A172 (cell line): ENCODE results near the gene CES1. TPM values are rescaled to one million over a fixed set of nuclear protein-coding genes. Genes with fewer than 3 reads are reported as not detected.
"Not testable (repeated sequence)": the region's sequence is repeated elsewhere in the genome, so short reads cannot be mapped to it uniquely, and the experiment has no call there.

ENCODE experiments used
- DNase-seq: peaks from one replicate; pipeline ENCODE4 v3.0.0-alpha.2; 2015; ENCODE audit warnings: low spot score
- total RNA-seq: library from RNA; depleted of rRNA; stranded (reverse); fragments of >200 nt; shearing (Covaris generic); gene quantifications from 2 replicates; pipeline ENCODE4 v1.2.3, GENCODE V29; 2014; rRNA removed

Gene CES1
- total RNA-seq, result not detected in 2 replicates

DNA sequence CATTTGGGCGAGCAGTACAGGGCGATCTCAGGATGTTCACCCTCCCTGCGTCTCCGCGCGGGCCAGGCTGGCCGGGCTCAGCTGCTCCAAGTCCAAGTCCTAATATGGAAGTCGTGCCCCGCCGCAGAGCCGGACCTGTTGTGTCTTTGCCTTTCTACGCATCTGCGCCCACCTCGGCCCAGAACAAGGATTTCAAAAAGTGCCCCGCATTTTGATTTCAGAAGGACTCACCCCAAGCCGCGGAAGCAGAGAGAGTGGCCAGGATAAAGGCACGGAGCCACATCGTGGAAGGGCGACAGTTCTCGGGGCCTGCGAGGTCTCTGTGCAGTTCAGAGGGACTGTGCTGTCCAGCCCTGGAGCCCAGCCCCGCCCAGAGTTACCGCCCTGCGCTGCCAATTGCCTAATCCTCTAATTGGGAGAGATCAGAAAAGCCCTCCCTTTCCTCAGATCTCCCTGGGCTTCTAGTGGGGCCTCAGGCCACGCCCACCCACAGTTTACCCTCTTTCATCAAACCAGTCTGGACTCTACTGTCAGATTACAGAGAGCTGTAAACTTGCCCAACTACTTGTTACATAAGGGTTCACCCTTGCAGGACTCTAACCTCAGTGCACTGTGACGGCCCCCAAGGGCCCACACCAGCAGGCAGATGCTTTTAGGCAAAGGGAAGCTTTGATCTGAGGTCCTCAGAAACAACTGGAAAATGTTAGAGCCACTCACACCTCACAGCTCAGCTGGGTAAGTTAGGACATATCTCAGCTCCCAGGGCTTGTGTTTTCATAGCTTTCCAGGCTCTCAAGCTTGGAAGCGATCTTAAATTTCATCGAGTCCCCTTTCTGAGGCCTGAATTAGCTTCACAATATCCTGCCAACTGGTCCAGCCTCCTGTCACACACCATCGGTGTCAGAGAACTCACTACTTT is at the start of gene CES1:
TSS of gene CES1 (minus strand) at position 324 of the 919 bp plus-strand sequence. CDS start at position 283, 41 bp downstream.
- DNase-seq, result no peak

DNA sequence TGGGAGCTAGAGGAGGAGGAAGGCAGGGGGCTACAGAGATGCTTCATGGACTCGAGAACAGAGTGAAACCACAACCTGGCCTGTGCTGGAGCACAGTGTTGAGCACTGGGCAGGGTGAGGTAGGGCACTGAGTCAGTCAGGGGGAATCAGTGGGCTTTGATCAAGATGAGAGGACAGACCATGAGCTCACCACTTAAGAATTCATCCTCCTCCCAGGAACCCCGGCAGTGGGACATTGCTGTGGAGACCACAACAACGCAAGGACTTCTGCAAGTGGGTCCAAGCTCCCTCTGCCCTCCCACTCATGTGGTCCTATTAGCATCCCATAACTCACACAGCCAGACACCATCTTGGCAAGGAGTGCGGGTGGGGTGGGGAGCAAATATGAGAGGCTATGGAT is 44.0 kb upstream of the CES1 start:
- DNase-seq, result peak; percentile 32

DNA sequence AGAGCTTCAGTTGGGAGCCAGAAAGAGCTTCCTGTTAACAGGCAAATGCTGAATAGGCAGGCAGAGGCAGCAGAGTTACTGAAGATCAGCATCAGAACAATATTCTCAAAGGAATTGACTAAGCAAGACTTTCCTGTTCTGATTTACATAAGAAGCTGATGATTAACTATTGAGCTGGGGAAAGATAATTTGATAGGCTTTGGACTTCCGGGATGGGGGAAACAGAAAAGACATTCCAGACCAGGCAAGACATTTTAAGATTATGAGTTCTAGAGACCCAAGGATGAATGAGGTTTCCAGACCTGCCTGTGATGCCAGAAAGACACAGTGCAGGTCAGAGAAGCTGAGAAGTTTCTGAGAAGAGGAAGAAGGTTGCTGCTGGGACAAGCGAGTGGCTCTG is 42.4 kb upstream of the CES1 start, which contains the start of gene CES5A:
TSS of gene CES5A (minus strand) at position 101 of the 400 bp plus-strand sequence. CDS start 152 bp downstream, outside the sequence.
- no peak for DNase-seq

DNA sequence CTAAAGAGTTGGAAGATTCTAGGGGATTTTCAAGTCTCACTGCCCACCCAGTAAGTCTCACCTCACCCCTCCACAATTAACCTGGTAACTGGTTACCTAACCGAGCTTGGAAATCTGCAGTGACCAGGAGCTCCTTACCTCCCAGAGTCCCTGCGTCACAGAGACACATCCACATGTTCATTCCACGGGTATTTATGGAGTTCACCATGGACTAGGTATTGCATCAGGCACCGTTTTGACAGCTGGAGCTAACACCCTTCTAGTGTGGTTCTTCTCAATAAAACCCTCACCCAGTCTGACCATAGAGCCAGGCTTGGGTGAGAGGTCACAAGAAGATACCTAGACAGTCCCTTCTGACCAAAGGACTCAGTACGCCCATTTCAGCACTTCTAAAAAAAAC is 40.2 kb upstream of the CES1 start:
- DNase-seq, result no peak

DNA sequence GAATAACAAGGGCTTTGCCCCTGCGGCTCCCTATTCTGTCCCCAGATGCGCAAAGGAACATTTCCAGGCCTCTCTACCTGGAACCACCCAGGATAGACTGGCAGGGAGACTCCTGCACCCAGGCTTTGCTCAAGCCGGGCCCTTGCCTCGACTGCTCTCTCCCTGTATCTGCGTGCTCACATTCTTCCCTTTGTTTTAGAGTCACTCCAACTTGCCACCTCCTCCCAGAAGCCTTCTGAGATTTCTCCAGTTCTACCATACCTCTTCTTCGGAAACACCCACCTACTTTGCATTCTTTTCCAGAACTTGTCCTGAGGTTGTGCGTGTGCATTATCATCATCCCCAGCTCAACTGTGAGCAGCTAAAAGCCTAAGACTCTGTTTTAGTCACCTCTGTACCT is 39.2 kb upstream of the CES1 start:
- DNase-seq, result no peak

DNA sequence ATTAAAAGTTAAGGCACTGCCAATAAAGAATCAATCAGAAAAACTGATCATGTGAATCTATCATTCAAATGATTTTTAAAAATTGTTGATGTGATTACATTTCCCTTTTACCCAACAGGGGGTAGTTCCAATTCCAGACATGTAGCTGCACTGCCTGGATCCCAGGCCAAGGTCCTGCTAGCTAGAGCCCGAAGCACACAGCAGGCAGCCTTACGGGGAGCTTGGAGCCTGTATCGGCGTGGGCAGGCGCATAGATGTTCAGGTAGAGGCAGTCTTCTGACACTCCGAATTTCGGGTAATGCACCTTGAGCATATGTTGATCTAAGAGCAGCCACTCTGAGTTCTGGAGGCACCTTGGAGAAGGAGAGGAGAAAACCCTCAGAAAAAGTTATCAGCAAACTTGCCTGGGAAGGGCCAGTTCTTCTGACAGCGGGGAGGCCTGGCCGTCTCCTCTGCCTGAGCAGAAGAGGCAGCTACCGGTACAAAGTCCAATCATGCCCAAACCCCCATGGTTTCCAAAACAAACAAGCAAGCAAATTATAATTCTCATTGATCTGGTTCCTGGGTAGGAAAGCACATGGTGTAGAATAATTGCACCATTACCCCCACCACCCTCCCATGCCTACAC is 38.6 kb upstream of the CES1 start:
- DNase-seq, result no peak

DNA sequence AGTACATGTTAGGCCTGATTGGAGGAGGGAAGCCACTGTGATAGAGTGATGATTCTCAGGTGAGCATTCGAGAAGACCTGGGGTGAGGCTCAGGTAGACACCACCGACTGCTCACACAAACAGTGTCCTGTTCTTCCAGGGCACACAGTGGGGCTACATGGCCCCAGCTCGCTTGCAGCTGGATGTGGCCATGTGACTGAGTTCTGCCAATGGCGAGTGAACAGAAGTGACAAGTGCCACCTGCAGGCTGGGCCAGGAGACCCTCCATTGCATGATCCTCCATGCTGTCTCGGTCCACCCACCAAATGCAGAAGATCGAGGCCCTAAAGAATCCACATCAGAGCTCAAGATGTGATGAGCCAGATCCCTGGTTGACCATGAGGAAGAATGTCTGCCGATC is 36.1 kb upstream of the CES1 start:
- DNase-seq, result no peak

DNA sequence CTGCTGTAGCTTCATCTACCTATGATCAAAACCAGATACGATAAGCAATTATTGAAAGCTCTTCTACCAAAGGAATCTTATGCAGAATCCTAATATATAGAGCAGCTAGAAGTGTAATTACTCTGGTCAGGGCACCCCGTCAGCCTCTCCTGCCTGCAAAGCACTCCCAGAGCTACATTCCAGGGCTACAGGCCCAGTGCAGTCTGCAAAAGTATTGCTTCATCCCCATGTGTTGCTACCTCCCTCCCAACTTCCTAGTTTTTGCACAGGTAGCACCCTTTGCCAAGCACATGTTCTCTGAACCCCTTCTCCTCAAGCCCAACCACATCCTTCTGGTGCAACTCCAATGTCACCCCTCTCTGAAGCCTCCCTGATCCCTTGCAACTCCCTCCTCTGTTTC is 35.2 kb upstream of the CES1 start:
- no peak for DNase-seq

DNA sequence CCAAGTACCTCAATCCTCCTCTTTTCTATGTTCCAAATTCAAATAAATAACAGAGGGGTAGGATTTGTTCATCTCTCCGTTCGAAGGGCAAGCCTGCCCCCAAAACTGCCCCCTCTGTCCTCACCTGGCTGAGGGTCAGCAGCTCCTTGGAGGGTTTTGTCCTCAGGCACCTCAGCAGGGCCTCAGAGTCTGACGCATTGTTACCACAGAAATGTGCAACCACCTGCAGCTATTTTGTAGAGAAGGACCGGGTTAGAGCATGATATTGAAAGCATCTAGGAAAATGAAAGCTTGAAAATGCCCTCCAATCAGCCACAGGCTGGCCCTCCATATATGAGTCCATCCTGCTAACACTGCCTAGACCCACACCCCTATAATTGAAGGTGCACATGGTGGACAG is 28.4 kb upstream of the CES1 start:
- DNase-seq, result no peak

GRCh38 chr16:55857650-55858049 is 24.8 kb upstream of the CES1 start:
- DNase-seq, result not testable (repeated sequence)

- DNase-seq, result no peak
Observed at GRCh38 chr16:55856950-55857349, 24.1 kb upstream of the CES1 start.

- no peak for DNase-seq
Observed at GRCh38 chr16:55853114-55853513, 20.2 kb upstream of the CES1 start.

DNA sequence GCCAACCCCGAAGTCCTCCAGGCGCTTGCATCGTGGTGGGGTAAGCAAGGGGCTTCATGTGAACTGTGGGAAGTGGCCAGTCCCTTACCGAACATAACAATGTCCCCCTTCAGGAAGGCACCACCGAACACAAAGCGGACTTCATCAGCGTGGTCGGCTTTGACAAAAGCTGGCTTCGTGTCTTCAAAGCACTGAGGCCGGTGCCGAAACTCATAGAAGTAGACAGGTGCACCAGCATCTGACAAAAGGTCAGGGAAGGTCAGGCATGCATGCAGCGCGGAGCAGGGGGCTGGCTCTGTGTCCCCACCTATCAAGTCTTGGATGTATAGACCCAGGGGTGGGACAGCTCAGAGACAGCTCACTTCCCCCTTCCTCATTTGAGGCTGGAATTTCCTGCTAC is 16.6 kb upstream of the CES1 start:
- DNase-seq, result no peak

DNA sequence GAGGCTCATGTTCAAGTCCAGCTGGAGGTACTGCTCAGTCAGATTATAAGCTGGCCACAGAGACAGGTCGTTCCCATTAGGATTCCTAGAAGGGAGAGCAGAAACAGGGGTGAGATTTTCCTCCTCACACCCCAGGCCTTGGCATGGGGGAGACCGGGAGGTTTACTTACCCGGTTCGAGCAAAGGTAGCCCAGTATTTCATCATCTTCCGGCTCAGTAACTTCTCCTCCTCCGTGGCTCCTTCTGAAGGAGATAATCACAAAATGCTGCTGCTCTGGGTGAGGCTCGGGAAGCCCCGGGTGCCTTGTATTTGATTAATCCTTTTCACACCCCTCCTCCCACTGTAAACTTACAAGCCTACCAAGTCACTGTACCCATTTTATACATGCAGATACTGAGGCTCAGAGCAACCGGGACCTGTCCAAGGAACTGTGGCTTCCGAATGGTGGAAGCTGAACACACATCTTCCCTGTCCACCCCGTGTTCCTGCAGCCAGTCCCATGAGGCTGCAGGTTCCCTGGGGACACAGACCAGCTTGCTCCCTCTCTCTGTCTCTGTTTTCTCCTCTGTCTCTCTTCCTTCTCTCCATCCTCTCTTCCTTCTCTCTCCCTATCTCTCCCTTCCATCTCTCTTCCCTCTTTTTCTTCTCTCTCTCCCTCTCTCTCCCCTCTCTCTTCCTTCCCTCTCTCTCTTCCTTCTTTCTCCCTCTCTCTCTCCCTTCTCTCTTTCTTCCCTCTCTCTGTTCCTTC is 13.9 kb upstream of the CES1 start:
- no peak for DNase-seq

GRCh38 chr16:55843105-55843395 is 10.2 kb upstream of the CES1 start:
- no peak for DNase-seq

DNA sequence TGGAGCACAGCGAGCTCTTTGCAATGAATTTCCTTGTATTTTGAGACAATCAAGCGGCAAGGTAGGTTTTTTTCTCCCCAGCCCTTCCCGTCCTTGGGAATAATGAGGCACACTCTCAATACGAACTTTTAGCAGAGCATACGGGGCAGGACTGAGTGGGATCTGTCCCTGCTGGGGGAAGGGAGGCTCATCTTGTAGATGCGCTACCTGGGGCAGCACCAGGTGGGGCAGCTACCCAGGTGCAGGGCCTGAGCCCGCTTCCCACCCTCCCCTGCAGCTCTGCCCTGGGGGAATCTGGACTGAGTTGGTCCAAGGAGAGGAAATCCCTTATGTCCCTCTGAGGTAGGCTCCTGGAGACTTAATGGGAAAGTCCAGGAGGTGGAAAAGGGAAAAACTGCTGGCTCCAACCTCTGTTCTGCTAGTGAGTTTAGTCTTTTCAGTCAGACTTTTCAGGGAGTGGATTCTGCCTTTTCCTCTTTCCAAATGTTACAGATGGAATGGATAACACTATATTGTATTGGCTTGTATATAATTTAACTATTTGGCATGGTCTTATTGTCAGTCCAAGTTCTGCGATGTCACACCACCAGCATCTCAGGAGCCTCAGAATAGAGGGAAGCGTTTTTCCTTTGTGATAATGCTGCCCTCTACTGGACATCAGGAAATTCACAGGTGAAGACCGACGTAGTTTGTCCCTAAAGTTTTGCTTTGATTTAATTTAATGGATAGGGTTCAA is 9.6 kb upstream of the CES1 start:
- peak; percentile 25 for DNase-seq

DNA sequence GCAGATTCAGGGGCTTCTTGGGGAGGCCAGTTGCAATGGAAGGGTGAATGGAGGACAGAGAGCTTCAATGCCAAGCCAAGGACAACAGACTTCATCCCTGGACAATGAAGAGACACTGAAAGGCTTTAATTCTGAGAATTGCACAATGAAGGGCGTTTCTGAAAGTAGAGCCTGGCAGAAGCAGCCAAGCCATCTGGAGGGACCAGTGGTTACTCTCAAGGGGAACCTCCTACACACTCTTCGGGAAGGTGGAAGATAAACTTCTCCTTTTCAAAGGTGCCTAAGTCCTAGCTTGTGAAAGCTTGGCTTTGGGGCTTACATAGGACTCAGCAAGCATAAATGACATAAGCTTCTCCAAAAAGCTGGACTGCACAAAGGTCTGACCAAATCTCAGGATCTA is 6.2 kb upstream of the CES1 start:
- no peak for DNase-seq

DNA sequence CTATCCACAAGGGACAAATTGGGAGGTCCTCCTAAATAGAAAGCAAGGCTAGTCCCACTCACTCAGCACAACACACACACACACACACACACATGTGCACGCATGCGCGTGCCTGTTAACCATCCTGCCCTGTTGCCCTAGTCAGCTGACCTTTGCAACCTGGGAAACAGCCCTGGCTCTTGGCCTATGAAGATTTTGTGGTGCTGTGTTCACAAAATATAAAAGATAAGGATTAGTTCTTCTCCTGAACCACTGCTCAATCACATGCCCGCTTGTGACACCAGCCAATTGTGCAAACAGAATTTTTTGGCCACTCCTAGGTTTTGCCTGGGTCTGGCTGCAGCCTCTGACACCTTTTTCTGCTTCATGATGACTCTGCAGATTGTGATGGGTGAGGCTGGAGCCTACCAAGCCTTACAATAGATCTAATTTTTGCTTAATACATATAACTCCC is 3.3 kb upstream of the CES1 start:
- DNase-seq, result no peak

DNA sequence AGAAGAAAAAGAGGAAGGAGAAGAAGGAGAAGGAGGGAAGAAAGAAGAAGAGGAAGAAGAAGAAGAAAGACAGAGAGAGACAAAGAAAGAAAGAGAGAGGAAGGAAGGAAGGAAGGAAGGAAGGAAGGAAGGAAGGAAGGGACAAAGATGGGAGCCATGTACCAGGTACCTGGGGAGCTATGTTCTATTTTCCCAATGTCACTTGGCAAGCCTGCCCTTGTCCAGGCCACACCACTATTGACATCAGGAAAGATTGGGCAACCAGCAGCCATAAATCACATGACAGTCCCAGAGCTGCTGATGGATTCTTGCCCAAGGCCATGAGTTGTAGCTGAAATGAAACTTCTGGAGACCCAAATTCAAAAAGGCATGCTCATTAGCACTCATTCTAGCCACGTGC is 2.7 kb upstream of the CES1 start:
- no peak for DNase-seq

DNA sequence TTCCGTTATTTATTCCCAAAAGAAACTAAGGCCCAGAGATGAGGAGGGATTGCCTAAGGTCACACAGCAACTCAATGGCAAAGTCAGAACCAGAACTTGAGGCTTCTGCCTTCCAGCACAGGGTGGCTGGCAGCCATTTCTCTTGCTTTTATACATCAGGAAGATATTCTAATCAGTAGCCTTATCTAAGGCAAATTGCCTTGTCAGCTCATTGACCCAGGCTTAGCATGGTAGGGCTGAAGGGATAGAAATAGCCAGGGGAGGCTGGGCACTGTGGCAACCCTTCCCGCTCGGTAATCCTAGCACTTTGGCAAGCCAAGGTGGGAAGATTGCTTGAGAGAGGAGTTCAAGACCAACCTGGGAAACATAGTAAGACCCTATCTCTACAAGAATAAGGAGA is 2.3 kb upstream of the CES1 start:
- DNase-seq, result not testable (repeated sequence)

DNA sequence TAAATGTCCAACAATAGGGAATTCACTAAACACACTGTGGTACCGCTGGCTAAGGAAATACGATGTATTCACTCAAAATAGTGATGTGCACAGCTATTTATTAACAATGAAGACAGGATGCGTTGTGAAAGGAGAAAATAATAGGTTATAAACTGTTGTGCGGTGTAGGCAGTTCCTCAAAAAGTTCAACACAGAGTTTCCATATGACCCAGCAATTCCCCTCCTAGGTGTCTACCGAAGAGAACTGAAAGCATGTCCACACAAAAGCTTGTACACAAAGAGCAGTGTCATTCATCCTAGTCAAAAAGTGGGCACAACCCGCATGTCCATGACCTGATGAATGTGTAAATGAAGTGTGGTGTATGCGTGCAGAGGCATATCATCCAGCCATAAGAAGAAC is 1.2 kb upstream of the CES1 start:
- no peak for DNase-seq

DNA sequence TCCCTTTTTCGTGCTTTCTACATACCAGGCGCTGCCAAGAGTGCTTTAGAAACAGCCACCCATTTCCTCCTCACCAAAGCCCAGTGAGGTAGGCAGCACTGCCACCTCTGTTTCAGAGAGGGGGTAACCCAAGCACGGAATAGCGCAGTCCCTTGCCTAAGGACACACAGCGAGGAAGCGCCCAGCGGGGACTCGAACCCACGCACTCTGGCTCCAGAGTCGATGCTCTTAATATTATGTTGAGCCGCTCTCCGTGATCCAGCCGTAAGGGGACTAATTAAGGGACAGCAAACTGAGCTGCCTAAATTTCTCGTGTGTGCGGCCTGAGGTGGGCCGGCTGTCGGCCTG is 497 bp downstream of the CES1 start:
- DNase-seq, result no peak
